H1 (cell line): ENCODE measurements around the gene UPK2.

Experiments
- CREB1 ChIP-seq: IDR thresholded peaks from 2 replicates; pipeline ENCODE4 v1.6.1; 2012; ENCODE audit warnings: inconsistent platforms
- EZH2 ChIP-seq: fragments of 200-600 bp; sonication (generic); IDR thresholded peaks from 2 replicates; pipeline ENCODE4 v1.7.1; 2012; ENCODE audit warnings: low read depth, mild to moderate bottlenecking, moderate library complexity, low read length, inconsistent platforms; ENCODE audit not compliant: severe bottlenecking
- GABPA ChIP-seq: IDR thresholded peaks from 2 replicates; pipeline ENCODE4 v1.6.1; 2011; ENCODE audit warnings: mild to moderate bottlenecking, low read length, moderate library complexity, borderline replicate concordance; ENCODE audit not compliant: insufficient read depth
- HDAC2 ChIP-seq, 2 experiments: fragments of 300-600 bp in 1 of 2; sonication (generic) in 1 of 2; IDR thresholded peaks; 2 replicates each; pipeline ENCODE4 v1.6.1; 2011 to 2012; ENCODE audit warnings: low read depth in 2 of 2, low read length in 2 of 2, mild to moderate bottlenecking in 2 of 2, moderate library complexity in 2 of 2, borderline replicate concordance in 1 of 2, inconsistent platforms in 1 of 2
- HDAC6 ChIP-seq: IDR thresholded peaks from one replicate; pipeline ENCODE4 v1.7.1; 2012; ENCODE audit warnings: low read depth, mild to moderate bottlenecking, inconsistent platforms, low read length, moderate library complexity
- JUN ChIP-seq: IDR thresholded peaks from 2 replicates; pipeline ENCODE4 v1.6.1; 2011; ENCODE audit warnings: low read depth, mild to moderate bottlenecking, improper control_type of control experiment, low read length
- MAX ChIP-seq: IDR thresholded peaks from 2 replicates; pipeline ENCODE4 v1.6.1; 2012; ENCODE audit warnings: inconsistent platforms
- POLR2A ChIP-seq, 2 experiments: IDR thresholded peaks; 1 replicate in 1 of 2; 2 replicates in 1 of 2; pipeline ENCODE4 v1.6.1; 2011; ENCODE audit warnings: low read depth in 2 of 2, low read length in 2 of 2, mild to moderate bottlenecking in 2 of 2; ENCODE audit errors: control extremely low read depth in 1 of 2
- SAP30 ChIP-seq: fragments of 300-600 bp; sonication (generic); IDR thresholded peaks from 2 replicates; pipeline ENCODE4 v1.7.1; 2012; ENCODE audit warnings: low read length, moderate library complexity, mild to moderate bottlenecking, inconsistent platforms; ENCODE audit not compliant: insufficient read depth, insufficient replicate concordance
- TAF1 ChIP-seq: IDR thresholded peaks from 2 replicates; pipeline ENCODE4 v1.6.1; 2011; ENCODE audit warnings: mild to moderate bottlenecking, low read depth, low read length
- TAF7 ChIP-seq: optimal IDR thresholded peaks from 2 replicates; pipeline ENCODE3; 2011; ENCODE audit warnings: low read depth, mild to moderate bottlenecking, inconsistent platforms, low read length, moderate library complexity, borderline replicate concordance
- TF ChIP-seq, protein P1 (sequence below), 3 experiments: IDR thresholded peaks; 1 replicate in 2 of 3; 2 replicates in 1 of 3; pipeline versions ENCODE4 v1.5.1 to v1.6.1; 2011; ENCODE audit warnings: low read length in 3 of 3, mild to moderate bottlenecking in 3 of 3, inconsistent platforms in 2 of 3, low read depth in 1 of 3, moderate library complexity in 1 of 3; ENCODE audit not compliant: insufficient read depth in 1 of 3; ENCODE audit errors: control extremely low read depth in 1 of 3

- no peak for TF ChIP-seq SAP30
- no peak for TF ChIP-seq TAF1
- TF ChIP-seq GABPA: no peak
- TF ChIP-seq HDAC2 (IDR thresholded peaks at IDR 0.05; ENCODE audit: borderline replicate concordance in 1 of 2, low read depth in 2 of 2, low read length in 2 of 2): no peak
- TF ChIP-seq, protein P1, sequence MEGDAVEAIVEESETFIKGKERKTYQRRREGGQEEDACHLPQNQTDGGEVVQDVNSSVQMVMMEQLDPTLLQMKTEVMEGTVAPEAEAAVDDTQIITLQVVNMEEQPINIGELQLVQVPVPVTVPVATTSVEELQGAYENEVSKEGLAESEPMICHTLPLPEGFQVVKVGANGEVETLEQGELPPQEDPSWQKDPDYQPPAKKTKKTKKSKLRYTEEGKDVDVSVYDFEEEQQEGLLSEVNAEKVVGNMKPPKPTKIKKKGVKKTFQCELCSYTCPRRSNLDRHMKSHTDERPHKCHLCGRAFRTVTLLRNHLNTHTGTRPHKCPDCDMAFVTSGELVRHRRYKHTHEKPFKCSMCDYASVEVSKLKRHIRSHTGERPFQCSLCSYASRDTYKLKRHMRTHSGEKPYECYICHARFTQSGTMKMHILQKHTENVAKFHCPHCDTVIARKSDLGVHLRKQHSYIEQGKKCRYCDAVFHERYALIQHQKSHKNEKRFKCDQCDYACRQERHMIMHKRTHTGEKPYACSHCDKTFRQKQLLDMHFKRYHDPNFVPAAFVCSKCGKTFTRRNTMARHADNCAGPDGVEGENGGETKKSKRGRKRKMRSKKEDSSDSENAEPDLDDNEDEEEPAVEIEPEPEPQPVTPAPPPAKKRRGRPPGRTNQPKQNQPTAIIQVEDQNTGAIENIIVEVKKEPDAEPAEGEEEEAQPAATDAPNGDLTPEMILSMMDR (IDR thresholded peaks at IDR 0.05; ENCODE audit: control extremely low read depth in 1 of 3, insufficient read depth in 1 of 3, low read depth in 1 of 3, low read length in 3 of 3): no peak
- TF ChIP-seq MAX: no peak
- TF ChIP-seq TAF7: no peak
- no peak for TF ChIP-seq JUN
- TF ChIP-seq POLR2A (IDR thresholded peaks at IDR 0.05; ENCODE audit: control extremely low read depth in 1 of 2, low read depth in 2 of 2, low read length in 2 of 2): no peak
- no peak for TF ChIP-seq EZH2
- no peak for TF ChIP-seq HDAC6
- no peak for TF ChIP-seq CREB1
Observed at GRCh38 chr11:118973985-118974384, 17.9 kb downstream of the UPK2 start.
